Glomerular visceral epithelial cell (primary cell): ENCODE measurements around the gene PRPSAP1.
"Not testable (repeated sequence)": the region's sequence is repeated elsewhere in the genome, so short reads cannot be mapped to it uniquely, and the experiment has no call there.

Source experiments
- DNase-seq: peaks from one replicate; pipeline ENCODE4 v3.0.0-alpha.2; 2016; ENCODE audit errors: extremely low spot score

PRPSAP1 gene

DNA sequence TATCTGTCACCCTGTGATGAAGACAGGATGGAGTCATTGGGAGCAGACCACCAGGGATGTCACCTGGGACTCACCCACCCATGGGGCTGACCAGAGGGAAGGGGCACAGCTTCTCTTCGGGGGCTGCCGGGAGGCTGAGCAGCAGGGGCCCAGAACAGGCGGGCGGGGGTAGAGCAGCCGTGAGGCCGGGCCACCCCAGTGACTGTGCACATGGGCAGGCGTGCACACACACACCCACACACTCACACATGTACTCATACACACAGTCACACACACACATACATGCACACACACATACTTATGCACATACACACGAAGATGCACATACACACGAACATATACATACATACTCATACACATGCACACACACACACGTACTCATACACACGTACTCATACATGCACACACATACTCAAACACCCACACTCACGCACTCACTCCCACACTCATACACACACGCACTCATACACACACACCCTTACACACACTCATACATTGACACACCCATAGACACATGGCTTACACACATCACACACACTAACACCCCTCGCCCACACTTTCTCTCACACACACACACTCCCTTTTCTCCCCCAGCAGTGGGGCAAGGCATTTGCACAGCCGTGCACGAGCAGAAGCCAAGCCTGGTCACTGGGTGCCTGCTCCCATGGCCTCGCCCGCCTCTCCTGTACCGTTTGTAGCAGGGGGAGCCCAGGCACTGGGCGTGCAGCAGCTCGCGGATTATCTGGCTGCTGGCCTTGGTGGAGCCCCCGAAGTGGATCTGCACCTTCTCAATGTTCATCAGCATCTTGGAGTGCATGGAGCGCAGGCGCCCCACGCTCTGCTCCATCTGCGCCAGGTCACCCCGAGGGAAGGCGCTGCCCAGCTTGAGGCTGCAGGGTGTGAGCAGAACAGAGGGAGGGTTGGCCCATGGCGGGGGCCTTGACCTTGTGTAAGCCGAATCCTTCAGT, 76.1 kb downstream of the PRPSAP1 start:
- no peak for DNase-seq

DNA sequence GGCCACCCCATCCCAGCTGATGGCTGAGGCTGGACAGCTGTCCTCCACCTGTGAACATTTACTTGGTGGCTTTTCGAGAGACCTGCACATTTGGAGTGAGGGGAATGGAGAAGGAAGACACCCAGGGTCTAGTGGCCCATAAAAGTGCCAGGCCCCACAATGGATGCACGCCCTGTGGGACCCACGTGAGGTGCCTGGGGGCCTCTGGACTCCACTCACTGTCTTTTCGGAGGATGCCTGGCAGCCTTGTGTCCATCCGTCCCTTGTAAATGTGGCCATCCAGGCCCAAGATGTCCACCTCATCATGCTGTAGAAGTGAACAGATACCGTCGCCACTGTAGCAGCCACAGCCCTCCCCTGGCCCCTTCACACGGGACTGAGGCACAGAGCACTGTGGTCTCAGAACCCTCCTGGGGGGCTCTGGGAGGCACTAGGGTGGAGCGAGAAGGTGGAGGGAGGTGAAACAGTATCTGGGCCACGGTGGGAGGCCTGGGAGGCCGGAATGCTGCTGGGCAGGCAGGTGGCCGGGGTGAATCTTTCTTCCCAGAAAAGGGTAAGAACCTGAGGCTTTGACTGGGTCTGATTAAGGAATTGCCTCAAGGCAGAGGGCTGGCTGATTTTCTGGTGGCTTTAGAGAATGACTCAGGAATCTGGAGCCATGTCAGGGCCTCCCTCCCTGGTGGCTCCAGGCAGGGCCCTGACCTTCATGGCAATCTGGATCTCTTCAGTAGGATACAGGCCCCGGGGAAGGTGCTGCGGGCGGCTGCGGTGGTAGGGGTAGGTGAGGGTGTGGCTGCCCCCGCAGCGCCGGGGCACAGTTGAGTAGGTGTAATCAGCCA, 77.0 kb downstream of the PRPSAP1 start:
- DNase-seq = no peak

DNA sequence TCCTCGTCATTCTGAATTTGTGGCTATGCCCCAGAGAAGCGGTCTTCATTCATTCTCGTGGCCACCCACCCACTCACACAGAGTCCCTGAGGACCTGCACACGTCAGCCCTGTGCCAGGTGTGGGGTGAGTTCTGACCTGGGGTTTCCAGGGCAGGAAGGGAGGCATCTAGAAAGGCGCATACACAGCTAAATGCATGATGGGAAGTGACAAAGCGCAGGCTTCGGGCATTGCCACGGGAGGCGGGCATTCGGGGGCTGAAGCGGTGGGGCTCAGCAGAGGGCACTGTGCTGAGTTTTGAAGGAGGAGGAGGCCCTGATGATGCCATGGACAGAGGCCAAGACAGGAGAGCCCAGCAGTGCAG, 77.7 kb downstream of the PRPSAP1 start:
- DNase-seq = no peak

DNA sequence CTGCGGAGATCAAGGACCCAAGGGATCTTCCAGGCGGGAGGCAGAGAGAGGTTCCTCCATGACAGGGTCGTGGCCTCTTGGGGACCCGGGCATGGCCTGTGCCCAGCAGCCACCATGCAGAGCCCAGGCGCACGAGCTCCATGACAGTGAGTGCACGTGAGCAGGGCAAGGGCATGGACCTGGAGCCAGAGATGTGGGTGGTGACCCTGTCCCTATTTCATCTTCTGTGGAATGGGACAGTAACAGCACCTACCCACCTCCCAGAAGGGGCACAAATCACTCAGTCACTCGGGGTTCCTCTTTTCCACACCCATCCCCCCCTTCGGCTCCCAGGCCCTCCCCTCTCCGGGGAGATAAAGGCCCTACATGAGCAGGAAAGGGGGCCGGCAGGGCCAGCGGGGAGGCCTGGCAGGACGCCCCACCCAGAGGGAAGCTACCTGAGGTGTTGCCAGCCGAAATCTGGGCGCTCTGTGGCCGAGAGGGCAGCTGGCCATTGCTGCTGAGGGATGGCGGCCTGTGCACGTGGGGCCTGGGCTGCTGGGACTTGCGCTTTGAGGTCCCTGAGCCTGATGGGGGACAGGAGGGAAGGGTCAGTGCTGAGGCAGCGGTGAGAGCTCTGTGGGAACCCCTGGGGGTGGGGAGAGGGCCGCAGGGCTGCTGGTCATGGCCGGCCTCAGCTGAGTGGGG, 78.2 kb downstream of the PRPSAP1 start:
- no peak for DNase-seq

GRCh38 chr17:76274112-76274956, 79.4 kb downstream of the PRPSAP1 start:
- DNase-seq = no peak

DNA sequence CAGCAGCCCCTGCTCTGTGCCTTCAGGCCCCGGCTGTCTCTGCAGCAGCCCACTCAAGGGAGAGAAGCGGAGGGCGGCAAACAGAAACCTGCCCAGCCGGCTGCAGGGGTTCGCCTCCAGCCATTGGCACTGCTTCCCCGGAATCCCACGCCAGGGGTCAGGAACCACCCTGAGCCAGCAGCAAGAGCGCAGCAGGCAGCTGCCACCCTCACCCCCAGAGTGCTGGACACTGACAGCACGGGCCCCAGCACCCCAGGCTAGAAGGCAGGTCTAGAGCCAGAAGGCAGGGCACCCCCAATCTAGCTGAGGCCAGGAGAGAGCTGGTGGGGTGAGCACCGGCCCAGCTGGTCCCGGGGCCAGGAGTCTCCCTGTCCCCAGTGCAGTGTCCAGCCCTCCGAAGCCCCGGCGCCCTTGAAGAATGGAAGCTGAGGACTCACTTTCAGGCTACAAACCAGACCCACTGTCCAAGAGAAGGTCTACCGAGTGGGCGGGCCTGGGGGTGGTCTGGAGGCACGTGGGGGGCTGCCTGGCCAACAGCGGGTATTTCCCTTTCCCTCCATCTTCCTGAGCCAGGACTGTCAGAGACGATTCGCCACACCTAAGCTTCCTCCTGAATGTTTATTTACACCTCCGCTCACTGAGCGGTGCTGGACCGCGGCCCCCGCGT, 80.1 kb downstream of the PRPSAP1 start:
- DNase-seq = no peak

DNA sequence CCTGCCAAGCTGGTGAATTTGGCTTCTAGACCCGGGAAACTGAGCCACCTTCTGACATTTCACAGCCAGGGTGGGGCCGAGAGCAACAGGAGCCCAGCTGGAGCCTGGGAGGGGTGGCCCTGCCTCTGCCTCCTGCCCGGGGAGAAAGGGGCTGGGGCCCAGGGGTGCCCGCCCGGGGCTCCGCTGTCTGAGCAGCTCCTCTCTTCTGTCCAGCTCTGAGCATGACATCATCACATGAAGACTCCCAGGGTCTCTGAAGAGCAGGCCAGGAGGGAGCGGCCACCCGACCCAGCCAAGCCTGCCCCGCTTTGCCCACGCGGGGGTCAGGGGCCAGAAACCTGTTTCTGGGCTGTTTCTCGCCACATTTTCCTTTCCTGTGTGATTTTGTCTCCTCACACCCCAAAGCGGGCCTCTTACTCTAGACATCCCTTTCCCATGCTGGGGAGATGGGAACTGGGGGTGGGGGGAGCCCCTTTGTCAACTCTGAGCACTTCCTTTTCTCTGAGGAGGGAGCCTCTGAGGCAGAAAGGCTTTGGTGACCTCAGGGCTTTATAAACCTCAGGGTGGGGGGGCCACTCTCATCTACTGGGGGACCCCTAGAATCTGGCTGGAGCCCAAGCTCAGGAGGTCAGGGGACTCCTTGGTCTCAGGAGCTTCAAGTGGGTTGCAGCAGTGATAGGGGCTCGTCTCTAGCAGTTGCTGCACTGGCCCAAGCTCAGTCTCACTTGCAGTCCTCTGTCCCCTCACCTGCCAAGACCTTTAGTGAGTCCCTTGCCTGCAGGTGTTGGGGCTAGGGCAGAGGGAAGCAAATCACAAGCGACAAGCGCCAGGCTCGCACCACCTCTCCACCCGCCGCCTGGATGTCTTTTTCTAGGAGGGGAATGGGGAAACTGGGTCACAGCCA, 80.9 kb downstream of the PRPSAP1 start:
- no peak for DNase-seq

DNA sequence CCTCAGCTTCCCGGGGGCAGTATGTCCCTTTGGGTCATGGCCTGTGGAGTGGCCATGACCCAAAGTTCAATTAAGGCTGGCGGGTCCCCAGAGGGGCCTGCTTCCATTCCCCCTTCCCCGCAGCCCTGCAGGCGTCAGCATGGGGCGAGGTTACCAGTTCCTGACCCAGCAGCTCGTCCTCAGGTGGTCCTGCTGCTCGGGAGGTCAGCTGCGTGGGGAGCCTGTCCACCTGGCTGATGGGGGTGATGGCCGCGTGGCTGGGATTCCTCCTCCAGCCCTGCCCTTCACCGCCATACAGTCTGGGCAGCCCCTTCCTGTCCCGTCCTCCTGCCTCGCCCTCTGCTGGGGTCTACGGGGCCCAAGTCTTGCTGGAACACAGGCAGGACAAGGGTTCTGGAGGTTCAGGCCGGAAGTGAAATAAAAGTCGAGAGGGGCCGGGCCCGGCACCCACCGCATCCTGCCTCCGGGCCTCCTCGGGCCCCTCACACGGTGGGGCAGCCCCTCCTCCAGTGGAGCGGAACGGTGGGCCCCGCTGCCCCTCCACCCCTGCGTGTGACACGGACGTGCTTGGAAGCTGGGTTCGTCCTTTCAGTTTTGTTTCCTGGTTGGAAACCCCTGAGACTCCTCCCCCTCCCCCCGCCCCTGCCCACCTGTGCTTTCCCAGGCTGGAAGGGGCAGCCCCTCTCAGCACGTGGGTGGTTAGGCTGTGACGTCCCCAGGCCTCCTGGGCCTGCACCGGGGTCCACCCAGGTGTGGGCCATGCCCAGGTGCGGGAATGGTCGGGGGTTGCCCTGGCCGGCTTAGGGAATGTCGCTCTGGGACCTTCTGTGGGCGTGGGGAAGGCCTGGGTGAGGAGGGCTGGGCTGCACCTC, 81.8 kb downstream of the PRPSAP1 start:
- no peak for DNase-seq

- DNase-seq = no peak
These were observed 82.7 kb downstream of the PRPSAP1 start for GRCh38 chr17:76270770-76271668.

- DNase-seq = no peak
These were observed 83.6 kb downstream of the PRPSAP1 start for GRCh38 chr17:76270127-76270592.

DNA sequence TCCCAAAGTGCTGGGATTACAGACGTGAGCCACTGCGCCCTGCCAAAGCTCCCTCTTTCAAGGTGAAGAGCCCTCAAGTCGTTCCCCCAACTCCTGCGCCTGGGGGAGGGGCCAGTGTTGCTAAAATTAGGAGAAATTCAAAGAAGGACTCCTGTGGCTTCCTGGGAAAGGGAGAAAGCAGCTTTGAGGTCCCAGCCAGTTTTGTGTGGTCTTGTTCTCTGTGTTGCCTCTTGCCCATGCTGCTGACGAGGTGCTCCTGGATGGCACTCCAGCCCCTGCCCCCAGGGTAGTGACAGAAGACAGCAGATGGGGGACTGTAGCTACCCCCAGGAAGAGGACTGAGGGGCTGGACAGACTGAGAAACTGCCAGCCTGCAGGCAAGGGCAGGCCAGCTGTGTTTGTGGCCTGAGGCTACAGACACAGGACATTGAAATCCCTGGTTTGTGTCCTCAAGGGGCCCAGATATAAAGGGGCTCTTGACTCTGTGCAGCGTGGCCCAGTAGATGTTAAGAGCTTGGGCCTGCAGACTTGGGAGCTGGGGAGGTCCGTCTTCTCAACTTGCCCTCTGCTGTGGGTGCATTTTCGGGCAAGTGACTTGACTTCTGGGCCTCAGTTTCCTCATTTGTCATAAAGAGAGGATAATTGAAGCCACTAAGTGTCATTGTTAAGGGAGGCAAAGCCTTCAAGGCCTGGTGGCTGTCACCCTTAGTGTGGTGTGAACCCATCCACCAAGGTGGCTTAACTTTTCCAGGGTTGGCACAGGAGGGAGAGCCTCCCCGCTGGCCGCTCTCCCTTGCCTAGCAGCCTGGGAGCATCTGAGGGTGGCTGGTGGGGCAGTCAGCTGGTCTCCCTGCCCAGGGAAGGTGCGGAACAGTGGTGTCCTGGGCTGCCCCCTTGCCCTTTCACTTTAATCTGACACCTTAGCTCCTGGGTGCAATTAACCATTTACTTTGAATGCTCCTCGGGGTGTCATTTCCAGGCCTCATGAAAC, 84.4 kb downstream of the PRPSAP1 start:
- no peak for DNase-seq

- DNase-seq = no peak
These were observed 85.5 kb downstream of the PRPSAP1 start for GRCh38 chr17:76268015-76268749.

DNA sequence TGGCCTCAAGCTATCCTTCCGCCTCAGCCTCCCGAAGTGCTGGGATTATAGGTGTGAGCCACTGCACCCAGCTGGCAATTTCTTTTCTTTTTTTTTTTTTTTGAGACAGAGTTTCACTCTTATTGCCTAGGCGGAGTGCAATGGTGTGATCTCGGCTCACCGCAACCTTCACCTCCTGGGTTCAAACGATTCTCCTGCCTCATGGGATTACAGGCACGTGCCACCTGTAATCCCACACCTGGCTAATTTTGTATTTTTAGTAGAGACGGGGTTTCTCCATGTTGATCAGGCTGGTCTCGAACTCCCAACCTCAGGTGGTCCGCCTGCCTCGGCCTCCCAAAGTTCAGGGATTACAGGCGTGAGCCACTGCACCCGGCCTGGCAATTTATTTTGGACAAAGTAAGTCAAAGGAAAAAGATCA, 86.1 kb downstream of the PRPSAP1 start:
- DNase-seq = not testable (repeated sequence)

GRCh38 chr17:76267051-76267576, 86.6 kb downstream of the PRPSAP1 start:
- DNase-seq = no peak

DNA sequence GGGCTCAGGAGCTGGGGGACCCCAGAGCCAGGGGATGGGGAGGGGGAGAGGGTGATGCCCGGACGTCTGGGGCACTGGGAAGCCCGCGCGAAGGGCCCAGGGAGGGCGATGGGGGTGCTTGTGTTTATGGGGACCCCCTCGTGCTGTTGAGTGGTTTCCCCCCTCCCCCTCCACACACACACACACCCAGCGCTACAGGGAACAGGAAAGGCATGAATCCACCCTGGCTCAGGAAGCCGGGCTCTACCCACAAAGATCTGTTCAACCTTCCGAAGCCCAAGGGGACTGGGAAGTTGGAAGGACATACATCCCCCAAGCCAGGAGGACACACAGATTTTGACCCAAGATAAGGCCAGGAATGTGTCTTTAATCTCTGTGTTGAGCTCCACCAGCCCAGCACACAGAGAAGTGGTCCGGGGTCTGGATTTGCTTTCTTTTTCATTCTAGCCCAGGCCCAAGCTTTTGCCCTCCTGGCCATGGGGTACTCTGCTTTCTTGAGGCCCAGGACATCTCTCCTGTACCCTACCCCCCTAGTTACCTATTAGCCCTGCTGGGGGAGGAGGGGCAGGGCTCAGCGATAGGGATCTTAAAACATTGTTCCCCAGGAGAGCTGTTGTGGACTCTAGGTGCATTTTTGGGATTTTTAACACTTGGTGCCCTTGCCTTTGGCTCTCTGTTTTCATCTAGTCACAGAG, 87.3 kb downstream of the PRPSAP1 start:
- DNase-seq = no peak
